Natural killer cell (primary cell): ENCODE measurements around the gene ATXN3. TPM values are rescaled to one million over a fixed set of nuclear protein-coding genes. Genes with fewer than 3 reads are reported as not detected.

Source experiments
- ATAC-seq, 3 donors: fragments of 150-1000 bp in 2 of 3; fragments of 200-7000 bp in 1 of 3; cut with Tn5 transposase; 1 replicate in 1 of 3; 2 replicates in 2 of 3; pipeline ENCODE4 v1.10.0; 2021; ENCODE audit warnings: mild to moderate bottlenecking in 2 of 3, moderate library complexity in 2 of 3
- DNase-seq, 2 donors: peaks; one replicate each; pipeline versions ENCODE4 v3.0.0 to v3.0.0-alpha.2; 2013 to 2021; ENCODE audit warnings: mixed read lengths in 1 of 2
- H3K27ac ChIP-seq: one replicate; pipeline ENCODE4 v1.5.1; 2013; ENCODE audit warnings: mild to moderate bottlenecking, low read length
- H3K27me3 ChIP-seq: one replicate; pipeline ENCODE4 v1.6.1; 2013; ENCODE audit warnings: low read length; ENCODE audit not compliant: control insufficient read depth, insufficient read depth
- H3K36me3 ChIP-seq: one replicate; pipeline ENCODE4 v1.6.1; 2013; ENCODE audit warnings: low read length; ENCODE audit not compliant: control insufficient read depth, insufficient read depth
- H3K4me1 ChIP-seq: one replicate; pipeline ENCODE4 v1.6.1; 2013; ENCODE audit warnings: low read length; ENCODE audit not compliant: control insufficient read depth, insufficient read depth
- H3K4me3 ChIP-seq: one replicate; pipeline ENCODE4 v1.5.1; 2013; ENCODE audit warnings: low read length
- H3K9me3 ChIP-seq: one replicate; pipeline ENCODE4 v1.6.1; 2013; ENCODE audit warnings: low read length; ENCODE audit not compliant: control insufficient read depth, insufficient read depth
- H3K27ac Mint-ChIP-seq, 2 donors: one replicate each; pipeline ENCODE4 v1.8.0; 2022; ENCODE audit warnings: mild to moderate bottlenecking in 2 of 2, mixed read lengths in 2 of 2, moderate library complexity in 1 of 2
- H3K27me3 Mint-ChIP-seq, 2 donors: one replicate each; pipeline ENCODE4 v1.8.0; 2022; ENCODE audit warnings: low read depth in 2 of 2, mixed read lengths in 2 of 2
- H3K36me3 Mint-ChIP-seq: one replicate; pipeline ENCODE4 v1.8.0; 2022; ENCODE audit warnings: mixed read lengths
- H3K4me1 Mint-ChIP-seq, 2 donors: one replicate each; pipeline ENCODE4 v1.8.0; 2022; ENCODE audit warnings: mixed read lengths in 2 of 2
- H3K4me3 Mint-ChIP-seq: one replicate; pipeline ENCODE4 v1.8.0; 2022; ENCODE audit warnings: mild to moderate bottlenecking, moderate library complexity, mixed read lengths
- H3K9me3 Mint-ChIP-seq, 2 donors: one replicate each; pipeline ENCODE4 v1.8.0; 2022; ENCODE audit warnings: mixed read lengths in 2 of 2
- WGBS: methylation state at CpG from one replicate; pipeline ENCODE4 v1.1.7; 2013; ENCODE audit warnings: missing lambda C conversion rate; ENCODE audit not compliant: insufficient coverage; 5-methylcytosine and 5-hydroxymethylcytosine counted together
- intact Hi-C: fragments of 100-400 bp; cut with micrococcal nuclease; formaldehyde crosslinking; loops from one replicate; pipeline ENCODE4 v1.14.2; 2022
- total RNA-seq, 4 donors: library from RNA; stranded (reverse); fragments of 120-200 nt in 1 of 4; gene quantifications; one replicate each; pipeline versions ENCODE4 v1.2.3 to v1.2.4, GENCODE V29; 2013 to 2022
- TF ChIP-seq, protein P1 (sequence below): fragments of 200-600 bp; IDR thresholded peaks from one replicate; pipeline ENCODE4 v1.8.0; 2022; ENCODE audit warnings: antibody characterized with exemption

ATXN3 gene
- total RNA-seq, 3 donors from 2014 or later (not counting 1 experiment from before 2014, with no cell fraction given): 26.7 to 40.5 (median 30.7) TPM

GRCh38 chr14:92010644-92011043, 95.7 kb downstream of the ATXN3 start:
- Histone ChIP-seq H3K27me3 (no peaks in the 10 kb centered on the region), H3K4me1 (no peaks in the 10 kb centered on the region), H3K36me3 (peaks cover 69% of the 10 kb centered on the region), H3K27ac (no peak overlapping the region), H3K9me3 (no peaks in the 10 kb centered on the region), H3K4me3 (no peak overlapping the region)
- Mint-ChIP-seq H3K27me3 (no peaks in the 10 kb centered on the region), H3K9me3 (no peaks in the 10 kb centered on the region), H3K4me1 (peaks cover 5 to 7% of the 10 kb centered on the region in 2 donors), H3K27ac (no peak overlapping the region), H3K4me3 (no peak overlapping the region), H3K36me3 (peaks cover 28% of the 10 kb centered on the region)
- TF ChIP-seq, protein P1, sequence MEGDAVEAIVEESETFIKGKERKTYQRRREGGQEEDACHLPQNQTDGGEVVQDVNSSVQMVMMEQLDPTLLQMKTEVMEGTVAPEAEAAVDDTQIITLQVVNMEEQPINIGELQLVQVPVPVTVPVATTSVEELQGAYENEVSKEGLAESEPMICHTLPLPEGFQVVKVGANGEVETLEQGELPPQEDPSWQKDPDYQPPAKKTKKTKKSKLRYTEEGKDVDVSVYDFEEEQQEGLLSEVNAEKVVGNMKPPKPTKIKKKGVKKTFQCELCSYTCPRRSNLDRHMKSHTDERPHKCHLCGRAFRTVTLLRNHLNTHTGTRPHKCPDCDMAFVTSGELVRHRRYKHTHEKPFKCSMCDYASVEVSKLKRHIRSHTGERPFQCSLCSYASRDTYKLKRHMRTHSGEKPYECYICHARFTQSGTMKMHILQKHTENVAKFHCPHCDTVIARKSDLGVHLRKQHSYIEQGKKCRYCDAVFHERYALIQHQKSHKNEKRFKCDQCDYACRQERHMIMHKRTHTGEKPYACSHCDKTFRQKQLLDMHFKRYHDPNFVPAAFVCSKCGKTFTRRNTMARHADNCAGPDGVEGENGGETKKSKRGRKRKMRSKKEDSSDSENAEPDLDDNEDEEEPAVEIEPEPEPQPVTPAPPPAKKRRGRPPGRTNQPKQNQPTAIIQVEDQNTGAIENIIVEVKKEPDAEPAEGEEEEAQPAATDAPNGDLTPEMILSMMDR: no peak
- DNase-seq (no peak), ATAC-seq (no peak)
- intact Hi-C loops: no loop called here
- 98% methylated on average over 3 of the region's 3 CpGs for WGBS

DNA sequence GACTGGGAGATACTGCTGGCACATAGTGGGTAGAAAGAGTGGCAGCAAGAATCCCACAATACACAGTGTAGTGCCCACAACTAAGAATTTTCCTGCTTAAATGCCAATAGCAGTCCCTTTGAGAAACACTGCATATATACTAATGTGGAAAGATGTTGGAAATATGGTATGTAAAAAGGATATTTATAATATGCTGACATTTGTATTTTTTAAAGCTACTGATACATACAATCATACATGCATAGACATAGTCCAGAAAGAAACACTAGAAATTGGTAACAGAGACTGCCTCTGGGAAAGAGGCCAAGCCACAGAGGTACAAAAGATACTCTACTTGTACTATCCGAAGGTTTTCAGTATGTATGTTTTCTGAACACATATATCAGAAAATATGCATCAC, 96.8 kb downstream of the ATXN3 start:
- Histone ChIP-seq H3K9me3 (no peaks in the 10 kb centered on the region), H3K4me1 (no peaks in the 10 kb centered on the region), H3K4me3 (no peak overlapping the region), H3K27ac (no peak overlapping the region), H3K27me3 (no peaks in the 10 kb centered on the region), H3K36me3 (peaks cover 71% of the 10 kb centered on the region)
- Mint-ChIP-seq H3K4me3 (no peak overlapping the region), H3K36me3 (peaks cover 38% of the 10 kb centered on the region), H3K9me3 (no peaks in the 10 kb centered on the region), H3K4me1 (peaks cover 5 to 7% of the 10 kb centered on the region in 2 donors), H3K27me3 (no peaks in the 10 kb centered on the region), H3K27ac (no peak overlapping the region)
- TF ChIP-seq, protein P1: no peak
- no CpG with 5 or more reads among the region's 1 CpG for WGBS
- DNase-seq: no peak
- ATAC-seq: no peak
- intact Hi-C loops: no loop called here

Other genes with a start within 250 kb of the ATXN3 start
- 100 to 1,000 TPM in 2 of 3 donors, 10 to 100 TPM in 1; 83.1 to 157 (median 126) TPM for gene TC2N, start 239.0 kb downstream of the ATXN3 start, total RNA-seq
- 1 to 10 TPM in 2 of 3 donors, under 1 TPM in 1; 0.56 to 1.3 (median 1.1) TPM for gene FBLN5, start 158.9 kb downstream of the ATXN3 start, total RNA-seq
- gene TRIP11, start 66.5 kb downstream of the ATXN3 start, total RNA-seq: 10 to 100 TPM; 42.9 to 63.6 (median 49.8) TPM
- gene NDUFB1, start 15.1 kb upstream of the ATXN3 start, total RNA-seq: 10 to 100 TPM; 40.9 to 55.4 (median 45.0) TPM
- gene CPSF2, start 15.4 kb upstream of the ATXN3 start, total RNA-seq: 10 to 100 TPM; 24.2 to 39.8 (median 28.6) TPM
- 1 to 10 TPM; 1.1 to 3.2 (median 2.1) TPM for gene SLC24A4, start 216.6 kb upstream of the ATXN3 start, total RNA-seq